Activated T-helper 1 cell treated with anti-CD3 and anti-CD28 coated beads, Interleukin-12 subunit alpha, Interleukin-12 subunit beta, Interleukin-2, Interleukin-4 antibody, amounts not matched to agents 30 ng/mL and 10 ng/mL and 1 ng/mL, durations not matched to agents 14 hours and 24 hours and 36 hours (primary cell): ENCODE data around the gene INTS6. TPM values are rescaled to one million over a fixed set of nuclear protein-coding genes. Genes with fewer than 3 reads are reported as not detected.

Experiments
- DNase-seq: peaks from one replicate; pipeline ENCODE4 v3.0.0; 2021; ENCODE audit warnings: low spot score
- H3K27ac Mint-ChIP-seq: one replicate; pipeline ENCODE4 v1.8.0; 2021; ENCODE audit warnings: mild to moderate bottlenecking, mixed read lengths
- H3K27me3 Mint-ChIP-seq: one replicate; pipeline ENCODE4 v1.8.0; 2022; ENCODE audit warnings: mild to moderate bottlenecking, moderate library complexity, mixed read lengths; ENCODE audit not compliant: insufficient read depth
- H3K36me3 Mint-ChIP-seq: one replicate; pipeline ENCODE4 v1.8.0; 2021; ENCODE audit warnings: low read depth, mixed read lengths
- H3K4me1 Mint-ChIP-seq: one replicate; pipeline ENCODE4 v1.8.0; 2021; ENCODE audit warnings: low read depth, mixed read lengths
- H3K4me3 Mint-ChIP-seq: one replicate; pipeline ENCODE4 v1.8.0; 2021; ENCODE audit warnings: mild to moderate bottlenecking, moderate library complexity, mixed read lengths
- H3K9me3 Mint-ChIP-seq: one replicate; pipeline ENCODE4 v1.8.0; 2021; ENCODE audit warnings: mixed read lengths
- intact Hi-C: fragments of 100-400 bp; cut with micrococcal nuclease; formaldehyde crosslinking; loops from one replicate; pipeline ENCODE4 v1.15.1; 2024
- total RNA-seq: library from RNA; stranded (reverse); gene quantifications from 2 replicates; pipeline ENCODE4 v1.2.3, GENCODE V29; 2022

INTS6 gene
- total RNA-seq, 1 donor from 2014 or later, result 76.6 TPM

DNA sequence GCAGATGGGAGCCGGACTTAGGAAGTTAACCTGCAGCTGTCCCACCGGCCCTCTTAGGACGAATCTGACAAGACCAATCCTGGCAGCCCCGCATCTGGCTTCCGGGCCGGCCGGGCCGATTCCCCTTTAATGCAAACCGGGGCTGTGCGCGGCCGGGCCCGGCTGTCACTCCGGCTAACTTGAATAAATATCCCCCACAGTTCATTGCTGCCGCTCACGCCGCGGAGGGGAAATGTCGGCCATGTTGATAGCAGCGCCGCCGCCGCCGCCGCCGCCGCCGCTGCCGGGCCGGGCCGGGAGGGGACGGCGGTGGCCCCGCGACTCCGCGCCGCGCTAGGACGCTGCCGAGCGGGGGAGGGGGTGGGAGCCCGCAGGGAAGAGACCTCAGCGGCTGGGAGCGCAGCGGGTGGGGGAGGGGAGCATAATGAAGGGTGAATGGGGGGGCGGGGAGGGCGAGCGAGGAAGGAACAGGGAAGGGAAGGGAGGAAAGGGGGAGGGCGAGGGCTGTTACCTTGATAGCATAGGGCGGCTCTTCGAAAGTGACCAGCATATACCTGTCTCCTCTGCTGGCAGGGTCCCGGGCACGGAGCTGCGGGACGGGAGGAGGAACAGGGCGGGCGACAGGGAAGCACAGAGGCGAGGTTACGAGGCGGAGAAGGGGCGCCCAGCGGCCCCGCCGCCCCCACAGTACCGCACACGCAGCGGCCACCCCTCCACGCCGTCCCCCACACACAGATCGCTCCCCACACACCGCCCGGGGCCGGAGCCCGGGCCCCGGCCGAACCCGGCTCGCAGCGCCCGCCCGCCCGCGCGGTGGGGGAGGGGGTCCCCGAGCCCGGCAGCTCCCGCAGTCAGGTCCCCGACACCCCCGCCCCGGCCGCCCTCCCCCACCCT, 1.1 kb downstream of the INTS6 start:
- no peaks in the 10 kb centered on the region for H3K27me3 Mint-ChIP-seq
- peaks cover 3% of the 10 kb centered on the region for H3K9me3 Mint-ChIP-seq
- peaks cover 39% of the 10 kb centered on the region for H3K36me3 Mint-ChIP-seq
- peak overlapping the region; percentile 91 for H3K27ac Mint-ChIP-seq
- H3K4me3 Mint-ChIP-seq, result peak overlapping the region; percentile 93
- peak; percentile 74 for DNase-seq
- peaks cover 52% of the 10 kb centered on the region for H3K4me1 Mint-ChIP-seq
- intact Hi-C loops, result loop anchor here (1.0 to 10.0 kb wide), 8 partner anchors 30 to 1201 kb away; partner anchors contain the start of genes CKAP2, NEK5 and SUGT1

DNA sequence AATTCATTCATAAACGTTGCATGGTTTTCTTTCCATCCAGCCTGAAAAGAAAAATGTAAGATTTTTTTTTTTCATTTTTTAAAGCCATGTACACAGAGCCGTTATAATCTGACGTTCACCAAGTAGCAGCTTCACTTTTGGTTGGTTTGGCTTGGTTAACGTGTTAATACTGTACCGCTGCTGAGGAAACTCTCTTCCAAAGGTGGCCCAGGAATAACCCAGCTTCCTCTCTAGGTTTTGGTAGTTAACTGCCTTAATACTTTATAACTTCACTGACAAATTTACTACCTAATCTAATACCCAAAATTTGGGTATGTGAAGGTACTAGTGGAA, 1.7 kb downstream of the INTS6 start:
- no peak for DNase-seq
- Mint-ChIP-seq H3K36me3 (peaks cover 44% of the 10 kb centered on the region), H3K27me3 (no peaks in the 10 kb centered on the region), H3K9me3 (peaks cover 3% of the 10 kb centered on the region), H3K4me3 (peak overlapping the region; percentile 93), H3K27ac (peak overlapping the region; percentile 91), H3K4me1 (peaks cover 58% of the 10 kb centered on the region)
- intact Hi-C loops, result loop anchor here (1.0 to 10.0 kb wide), 4 partner anchors 30 to 1084 kb away; partner anchors contain the start of gene NEK5

GRCh38 chr13:51449018-51449417, 3.8 kb downstream of the INTS6 start:
- Mint-ChIP-seq H3K36me3 (peaks cover 33% of the 10 kb centered on the region), H3K27ac (no peak overlapping the region), H3K27me3 (no peaks in the 10 kb centered on the region), H3K9me3 (no peaks in the 10 kb centered on the region), H3K4me1 (peaks cover 37% of the 10 kb centered on the region), H3K4me3 (peak overlapping the region; percentile 15)
- intact Hi-C loops, result loop anchor here (1.0 kb wide), 1 partner anchor 24 kb away; no protein-coding TSS in a partner anchor
- no peak for DNase-seq

DNA sequence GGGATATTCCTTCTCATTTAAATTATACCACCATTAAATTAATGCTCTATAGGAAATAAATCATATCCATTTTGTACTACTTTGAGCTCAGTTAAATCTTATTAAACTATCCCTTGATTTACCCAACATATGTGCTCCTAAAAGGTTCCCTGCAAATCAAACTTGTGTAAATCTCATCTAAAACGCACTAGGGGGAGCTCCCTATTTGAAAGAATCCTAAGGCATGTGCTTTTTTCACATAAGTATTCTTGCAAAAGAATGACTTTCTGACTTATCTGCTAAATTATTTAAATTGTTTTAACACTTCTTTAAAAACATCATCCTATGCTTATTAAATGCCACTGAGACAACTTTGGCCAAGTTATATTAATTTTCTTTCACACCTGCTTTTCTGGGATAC, 7.9 kb downstream of the INTS6 start:
- Mint-ChIP-seq H3K4me1 (peaks cover 19% of the 10 kb centered on the region), H3K27ac (no peak overlapping the region), H3K36me3 (peaks cover 30% of the 10 kb centered on the region), H3K9me3 (no peaks in the 10 kb centered on the region), H3K4me3 (no peak overlapping the region), H3K27me3 (no peaks in the 10 kb centered on the region)
- intact Hi-C loops, result no loop called here
- DNase-seq, result no peak

GRCh38 chr13:51440381-51440780, 12.5 kb downstream of the INTS6 start:
- Mint-ChIP-seq H3K27me3 (no peaks in the 10 kb centered on the region), H3K4me3 (no peak overlapping the region), H3K4me1 (no peaks in the 10 kb centered on the region), H3K9me3 (no peaks in the 10 kb centered on the region), H3K36me3 (peaks cover 14% of the 10 kb centered on the region), H3K27ac (no peak overlapping the region)
- intact Hi-C loops, result no loop called here
- no peak for DNase-seq

DNA sequence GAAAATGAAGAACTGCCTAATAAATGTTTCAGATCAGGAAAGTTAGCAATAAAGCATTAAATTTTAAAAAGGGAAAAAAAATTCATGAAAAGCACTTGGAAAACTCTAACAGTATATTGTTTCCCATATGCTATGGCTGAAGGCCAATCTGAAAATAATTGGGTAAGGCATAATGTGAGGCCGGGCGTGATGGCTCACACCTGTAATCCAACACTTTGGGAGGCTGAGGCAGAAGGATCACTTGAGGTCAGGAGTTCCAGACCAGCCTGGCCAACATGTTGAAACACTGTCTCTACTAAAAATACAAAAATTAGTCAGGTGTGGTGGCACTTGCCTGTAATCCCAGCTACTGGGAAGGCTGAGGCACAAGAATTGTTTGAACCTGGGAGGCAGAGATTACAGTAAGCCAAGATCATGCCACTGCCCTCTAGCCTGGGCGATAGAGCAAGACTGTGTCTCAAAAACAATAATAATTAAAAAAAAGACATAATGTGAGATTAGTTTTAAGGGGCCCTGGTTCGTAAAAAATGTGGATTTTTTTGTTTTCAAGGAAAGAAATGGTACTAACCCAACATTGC, 15.2 kb downstream of the INTS6 start:
- Mint-ChIP-seq H3K36me3 (peaks cover 12% of the 10 kb centered on the region), H3K27me3 (no peaks in the 10 kb centered on the region), H3K27ac (no peak overlapping the region), H3K4me3 (no peak overlapping the region), H3K4me1 (no peaks in the 10 kb centered on the region), H3K9me3 (no peaks in the 10 kb centered on the region)
- intact Hi-C loops, result no loop called here
- DNase-seq, result no peak

- H3K27ac Mint-ChIP-seq, result no peak overlapping the region
Measured at GRCh38 chr13:51435002-51435578, 17.7 kb downstream of the INTS6 start.

GRCh38 chr13:51432576-51432975, 20.3 kb downstream of the INTS6 start:
- intact Hi-C loops, result no loop called here

More at GRCh38 chr13:51435002-51435578, 17.7 kb downstream of the INTS6 start:
- H3K4me1 Mint-ChIP-seq, result peaks cover 5% of the 10 kb centered on the region
- no peak overlapping the region for H3K4me3 Mint-ChIP-seq
- peaks cover 19% of the 10 kb centered on the region for H3K36me3 Mint-ChIP-seq
- intact Hi-C loops, result loop anchor here (1.0 kb wide), 2 partner anchors 362 to 397 kb away; no protein-coding TSS in a partner anchor
- DNase-seq, result no peak
- H3K27me3 Mint-ChIP-seq, result no peaks in the 10 kb centered on the region
- H3K9me3 Mint-ChIP-seq, result no peaks in the 10 kb centered on the region

GRCh38 chr13:51426982-51427381, 25.9 kb downstream of the INTS6 start:
- Mint-ChIP-seq H3K27ac (no peak overlapping the region), H3K36me3 (peaks cover 43% of the 10 kb centered on the region)

More at GRCh38 chr13:51432576-51432975, 20.3 kb downstream of the INTS6 start:
- Mint-ChIP-seq H3K9me3 (no peaks in the 10 kb centered on the region), H3K36me3 (peaks cover 22% of the 10 kb centered on the region), H3K27ac (no peak overlapping the region), H3K27me3 (no peaks in the 10 kb centered on the region), H3K4me1 (peaks cover 13% of the 10 kb centered on the region), H3K4me3 (no peak overlapping the region)
- DNase-seq, result no peak

DNA sequence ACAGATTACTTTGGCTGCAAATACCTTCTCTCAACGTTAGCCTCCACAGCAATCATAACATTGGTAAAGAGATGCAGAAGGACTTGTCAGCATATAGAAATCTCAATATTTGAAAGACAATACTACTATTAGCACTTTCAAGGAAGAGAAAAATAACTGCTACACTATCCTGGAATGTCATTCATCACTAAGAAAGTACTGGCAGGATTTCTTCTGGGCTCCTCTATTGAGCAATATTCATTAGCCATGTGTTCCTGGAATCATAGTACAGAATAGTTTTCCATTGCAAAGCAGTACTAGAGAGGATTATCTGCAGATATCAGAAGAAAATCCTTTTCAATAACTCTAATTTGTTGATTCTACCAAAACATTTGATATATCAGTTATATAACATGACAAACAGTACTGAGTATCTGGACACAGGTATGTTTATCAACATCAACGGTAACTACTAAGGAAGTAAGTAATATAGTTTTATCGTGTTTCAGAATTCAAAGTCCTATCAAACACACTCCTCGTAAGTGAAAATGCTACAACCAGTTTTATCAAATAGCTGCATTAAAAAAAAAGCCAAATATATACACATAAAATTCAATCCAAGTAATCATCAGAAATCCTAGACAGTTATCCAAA, 27.3 kb downstream of the INTS6 start:
- Mint-ChIP-seq H3K27ac (no peak overlapping the region), H3K36me3 (peaks cover 42% of the 10 kb centered on the region), H3K4me1 (peaks cover 64% of the 10 kb centered on the region), H3K4me3 (no peak overlapping the region), H3K27me3 (no peaks in the 10 kb centered on the region), H3K9me3 (no peaks in the 10 kb centered on the region)
- intact Hi-C loops, result loop anchor here (1.0 to 10.0 kb wide), 3 partner anchors 24 to 301 kb away; partner anchors contain the start of gene FAM124A
- DNase-seq, result no peak

More at GRCh38 chr13:51426982-51427381, 25.9 kb downstream of the INTS6 start:
- H3K4me3 Mint-ChIP-seq, result no peak overlapping the region
- DNase-seq, result no peak
- H3K4me1 Mint-ChIP-seq, result peaks cover 50% of the 10 kb centered on the region
- no peaks in the 10 kb centered on the region for H3K9me3 Mint-ChIP-seq
- intact Hi-C loops, result loop anchor here (10.0 kb wide), 2 partner anchors 202 to 302 kb away; partner anchors contain the start of gene FAM124A
- no peaks in the 10 kb centered on the region for H3K27me3 Mint-ChIP-seq

DNA sequence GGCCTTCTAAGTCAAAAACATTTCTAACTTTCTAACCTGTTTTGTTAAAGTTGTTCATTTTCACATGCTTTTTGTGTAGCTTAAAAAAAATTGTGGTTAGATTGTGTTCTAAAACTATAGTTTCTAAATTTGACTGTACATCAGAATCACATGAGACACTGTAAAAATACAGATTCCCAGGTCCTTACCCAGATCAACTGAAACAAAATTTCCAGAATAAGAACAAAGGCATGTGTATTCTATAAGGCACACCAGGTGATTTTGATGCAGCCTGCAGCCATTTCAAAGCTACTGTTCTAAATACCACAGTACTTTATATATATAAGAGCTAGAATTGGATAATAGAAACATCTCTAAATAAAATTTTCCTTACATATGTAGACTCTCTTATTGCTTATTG, 29.1 kb downstream of the INTS6 start:
- H3K27me3 Mint-ChIP-seq, result no peaks in the 10 kb centered on the region
- peaks cover 67% of the 10 kb centered on the region for H3K4me1 Mint-ChIP-seq
- no peak overlapping the region for H3K27ac Mint-ChIP-seq
- no peak for DNase-seq
- intact Hi-C loops, result loop anchor here (10.0 kb wide), 2 partner anchors 199 to 299 kb away; partner anchors contain the start of gene FAM124A
- H3K4me3 Mint-ChIP-seq, result no peak overlapping the region
- no peaks in the 10 kb centered on the region for H3K9me3 Mint-ChIP-seq
- peaks cover 45% of the 10 kb centered on the region for H3K36me3 Mint-ChIP-seq

GRCh38 chr13:51422484-51422883, 30.4 kb downstream of the INTS6 start:
- DNase-seq, result no peak
- intact Hi-C loops, result loop anchor here (10.0 kb wide), 2 partner anchors 198 to 298 kb away; partner anchors contain the start of gene FAM124A
- peaks cover 69% of the 10 kb centered on the region for H3K4me1 Mint-ChIP-seq
- no peaks in the 10 kb centered on the region for H3K27me3 Mint-ChIP-seq
- peak overlapping the region; percentile 49 for H3K27ac Mint-ChIP-seq
- peaks cover 45% of the 10 kb centered on the region for H3K36me3 Mint-ChIP-seq
- H3K9me3 Mint-ChIP-seq, result no peaks in the 10 kb centered on the region
- H3K4me3 Mint-ChIP-seq, result peak overlapping the region; percentile 10
